ENCODE measurements around the gene CEP41. TPM values are rescaled to one million over a fixed set of nuclear protein-coding genes. Genes with fewer than 3 reads are reported as not detected.

Gene CEP41
- total and polyA plus RNA-seq, 2 of the 13 experiments (the other 11 are each of a cell fraction or from before 2014, with no cell fraction given): 8.7 to 9.0 TPM

- TF ChIP-seq ZNF280D (CRISPR knock-in tag; IDR thresholded peaks at IDR 0.05): peak; percentile 51; the same call in 1 of the 2 replicates
- 0 out of 2 replicates have a peak, but pooled peaks have one; percentile 26 for TF ChIP-seq ZNF691 (CRISPR knock-in tag; IDR thresholded peaks at IDR 0.05; ENCODE audit: borderline replicate concordance, low read depth)
- TF ChIP-seq POGK (CRISPR knock-in tag; conservative IDR thresholded peaks at IDR 0.05): peak; percentile 61; the same call in 1 of the 2 replicates
- TF ChIP-seq GPBP1L1 (CRISPR knock-in tag; IDR thresholded peaks at IDR 0.05): no peak
- TF ChIP-seq JARID2 (CRISPR knock-in tag; IDR thresholded peaks at IDR 0.05; ENCODE audit: insufficient replicate concordance): peak; percentile 31
- peak; percentile 66; the same call in 1 of the 2 replicates for TF ChIP-seq PPARG (CRISPR knock-in tag; conservative IDR thresholded peaks at IDR 0.05)
- peak; percentile 23; the same call in 1 of the 2 replicates for TF ChIP-seq TFAP4 (IDR thresholded peaks at IDR 0.05; ENCODE audit: borderline replicate concordance, low read depth)
- no peak for TF ChIP-seq FOXM1 (CRISPR knock-in tag; IDR thresholded peaks at IDR 0.05)
- TF ChIP-seq RAD51 (IDR thresholded peaks at IDR 0.05; ENCODE audit: borderline replicate concordance): no peak
- 0 out of 2 replicates have a peak, but pooled peaks have one; percentile 34 for TF ChIP-seq MIER2 (CRISPR knock-in tag; IDR thresholded peaks at IDR 0.05)
- TF ChIP-seq ZNF569 (CRISPR knock-in tag; IDR thresholded peaks at IDR 0.05; ENCODE audit: borderline replicate concordance): no peak
- no peak for TF ChIP-seq ZFYVE20 (CRISPR knock-in tag; IDR thresholded peaks at IDR 0.05; ENCODE audit: borderline replicate concordance, low read depth)
- peak; percentile 75; the same call in 1 of the 2 replicates for TF ChIP-seq HOXA3 (CRISPR knock-in tag; IDR thresholded peaks at IDR 0.05)
- peak; percentile 72 for TF ChIP-seq KDM3A (CRISPR knock-in tag; IDR thresholded peaks at IDR 0.05; ENCODE audit: low read depth)
- peak; percentile 67; the same call in 1 of the 2 replicates for TF ChIP-seq ZC3H13 (CRISPR knock-in tag; IDR thresholded peaks at IDR 0.05)
- no peak for TF ChIP-seq CCAR2 (optimal IDR thresholded peaks at IDR 0.05; ENCODE audit: low read depth, low read length)
- TF ChIP-seq MYC (CRISPR knock-in tag; IDR thresholded peaks at IDR 0.05; ENCODE audit: borderline replicate concordance): peak; percentile 91
- TF ChIP-seq MAZ (IDR thresholded peaks at IDR 0.05; ENCODE audit: borderline replicate concordance, low read depth, low read length): no peak
- TF ChIP-seq MAZ (CRISPR knock-in tag; IDR thresholded peaks at IDR 0.05; ENCODE audit: low read depth): peak; percentile 30
- peak; percentile 87; the same call in 1 of the 2 replicates for TF ChIP-seq ZNF879 (CRISPR knock-in tag; IDR thresholded peaks at IDR 0.05)
These were observed 45.5 kb upstream of the CEP41 start (continued) for GRCh38 chr7:130486114-130486953.

All from HepG2 (cell line).